ENCODE measurements around the gene IL10RB.

- TF ChIP-seq, protein P1, sequence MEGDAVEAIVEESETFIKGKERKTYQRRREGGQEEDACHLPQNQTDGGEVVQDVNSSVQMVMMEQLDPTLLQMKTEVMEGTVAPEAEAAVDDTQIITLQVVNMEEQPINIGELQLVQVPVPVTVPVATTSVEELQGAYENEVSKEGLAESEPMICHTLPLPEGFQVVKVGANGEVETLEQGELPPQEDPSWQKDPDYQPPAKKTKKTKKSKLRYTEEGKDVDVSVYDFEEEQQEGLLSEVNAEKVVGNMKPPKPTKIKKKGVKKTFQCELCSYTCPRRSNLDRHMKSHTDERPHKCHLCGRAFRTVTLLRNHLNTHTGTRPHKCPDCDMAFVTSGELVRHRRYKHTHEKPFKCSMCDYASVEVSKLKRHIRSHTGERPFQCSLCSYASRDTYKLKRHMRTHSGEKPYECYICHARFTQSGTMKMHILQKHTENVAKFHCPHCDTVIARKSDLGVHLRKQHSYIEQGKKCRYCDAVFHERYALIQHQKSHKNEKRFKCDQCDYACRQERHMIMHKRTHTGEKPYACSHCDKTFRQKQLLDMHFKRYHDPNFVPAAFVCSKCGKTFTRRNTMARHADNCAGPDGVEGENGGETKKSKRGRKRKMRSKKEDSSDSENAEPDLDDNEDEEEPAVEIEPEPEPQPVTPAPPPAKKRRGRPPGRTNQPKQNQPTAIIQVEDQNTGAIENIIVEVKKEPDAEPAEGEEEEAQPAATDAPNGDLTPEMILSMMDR (IDR thresholded peaks at IDR 0.05 in 8 of 11, conservative IDR thresholded peaks at IDR 0.05 in 3 of 11) = no peak
- no peak for TF ChIP-seq POLR2A (IDR thresholded peaks at IDR 0.05)
- TF ChIP-seq POLR2AphosphoS5 (IDR thresholded peaks at IDR 0.05) = no peak
These were observed 37.7 kb upstream of the IL10RB start for GRCh38 chr21:33228455-33228854.

All from spleen (tissue), 7 donors.